Measurements from ENCODE around the gene PLOD2. TPM values are rescaled to one million over a fixed set of nuclear protein-coding genes. Genes with fewer than 3 reads are reported as not detected.

PLOD2 gene
- total RNA-seq, 1 donor from 2014 or later, result 45.6 TPM

DNA sequence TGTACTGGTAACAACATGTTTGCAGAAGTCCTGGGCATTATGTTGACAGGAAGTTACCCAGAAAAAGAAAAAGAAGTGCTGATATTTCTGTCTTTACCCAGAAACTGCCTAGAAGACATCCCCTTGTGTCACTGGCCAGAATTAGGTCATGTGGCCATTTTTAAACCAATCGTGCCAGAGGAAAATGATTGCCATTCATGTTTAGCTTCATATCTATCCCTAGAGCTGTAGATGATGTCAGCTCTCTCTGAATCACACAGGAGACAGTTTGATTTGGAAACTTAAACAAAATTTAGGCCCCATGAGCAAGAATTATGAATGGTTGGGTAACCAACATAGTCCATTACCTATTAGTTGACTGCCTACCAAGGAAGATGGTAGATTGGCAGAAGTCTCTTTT is 8.9 kb upstream of the PLOD2 start:
- Mint-ChIP-seq H3K4me3 (ENCODE audit: unreplicated experiment) (no peak overlapping the region), H3K4me1 (ENCODE audit: low read depth, unreplicated experiment) (peaks cover 11% of the 10 kb centered on the region)
- TF ChIP-seq, protein P1, sequence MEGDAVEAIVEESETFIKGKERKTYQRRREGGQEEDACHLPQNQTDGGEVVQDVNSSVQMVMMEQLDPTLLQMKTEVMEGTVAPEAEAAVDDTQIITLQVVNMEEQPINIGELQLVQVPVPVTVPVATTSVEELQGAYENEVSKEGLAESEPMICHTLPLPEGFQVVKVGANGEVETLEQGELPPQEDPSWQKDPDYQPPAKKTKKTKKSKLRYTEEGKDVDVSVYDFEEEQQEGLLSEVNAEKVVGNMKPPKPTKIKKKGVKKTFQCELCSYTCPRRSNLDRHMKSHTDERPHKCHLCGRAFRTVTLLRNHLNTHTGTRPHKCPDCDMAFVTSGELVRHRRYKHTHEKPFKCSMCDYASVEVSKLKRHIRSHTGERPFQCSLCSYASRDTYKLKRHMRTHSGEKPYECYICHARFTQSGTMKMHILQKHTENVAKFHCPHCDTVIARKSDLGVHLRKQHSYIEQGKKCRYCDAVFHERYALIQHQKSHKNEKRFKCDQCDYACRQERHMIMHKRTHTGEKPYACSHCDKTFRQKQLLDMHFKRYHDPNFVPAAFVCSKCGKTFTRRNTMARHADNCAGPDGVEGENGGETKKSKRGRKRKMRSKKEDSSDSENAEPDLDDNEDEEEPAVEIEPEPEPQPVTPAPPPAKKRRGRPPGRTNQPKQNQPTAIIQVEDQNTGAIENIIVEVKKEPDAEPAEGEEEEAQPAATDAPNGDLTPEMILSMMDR (IDR thresholded peaks at IDR 0.05; ENCODE audit: partially characterized antibody, unreplicated experiment), result no peak

GRCh38 chr3:146166826-146167225 is 5.8 kb upstream of the PLOD2 start:
- TF ChIP-seq, protein P1 (IDR thresholded peaks at IDR 0.05; ENCODE audit: partially characterized antibody, unreplicated experiment), result no peak
- no peaks in the 10 kb centered on the region for H3K36me3 Mint-ChIP-seq (ENCODE audit: unreplicated experiment)
- H3K9me3 Mint-ChIP-seq (ENCODE audit: unreplicated experiment), result peaks cover 1% of the 10 kb centered on the region
- H3K27ac Mint-ChIP-seq (ENCODE audit: unreplicated experiment), result peak overlapping the region; percentile 24
- DNase-seq, result no peak
- H3K4me1 Mint-ChIP-seq (ENCODE audit: low read depth, unreplicated experiment), result peaks cover 16% of the 10 kb centered on the region
- no peaks in the 10 kb centered on the region for H3K27me3 Mint-ChIP-seq (ENCODE audit: unreplicated experiment)
- H3K4me3 Mint-ChIP-seq (ENCODE audit: unreplicated experiment), result no peak overlapping the region

More for the DNA sequence above, 8.9 kb upstream of the PLOD2 start:
- no peak overlapping the region for H3K27ac Mint-ChIP-seq (ENCODE audit: unreplicated experiment)
- no peaks in the 10 kb centered on the region for H3K27me3 Mint-ChIP-seq (ENCODE audit: unreplicated experiment)
- no peaks in the 10 kb centered on the region for H3K9me3 Mint-ChIP-seq (ENCODE audit: unreplicated experiment)
- no peak for DNase-seq
- H3K36me3 Mint-ChIP-seq (ENCODE audit: unreplicated experiment), result no peaks in the 10 kb centered on the region

GRCh38 chr3:146166415-146166821 is 5.4 kb upstream of the PLOD2 start:
- Mint-ChIP-seq H3K27ac (ENCODE audit: unreplicated experiment) (no peak overlapping the region), H3K4me3 (ENCODE audit: unreplicated experiment) (no peak overlapping the region), H3K9me3 (ENCODE audit: unreplicated experiment) (peaks cover 4% of the 10 kb centered on the region), H3K4me1 (ENCODE audit: low read depth, unreplicated experiment) (peaks cover 19% of the 10 kb centered on the region), H3K27me3 (ENCODE audit: unreplicated experiment) (no peaks in the 10 kb centered on the region), H3K36me3 (ENCODE audit: unreplicated experiment) (no peaks in the 10 kb centered on the region)
- TF ChIP-seq, protein P1 (IDR thresholded peaks at IDR 0.05; ENCODE audit: partially characterized antibody, unreplicated experiment), result no peak
- no peak for DNase-seq

- Mint-ChIP-seq H3K27ac (ENCODE audit: unreplicated experiment) (no peak overlapping the region), H3K36me3 (ENCODE audit: unreplicated experiment) (no peaks in the 10 kb centered on the region), H3K9me3 (ENCODE audit: unreplicated experiment) (peaks cover 4% of the 10 kb centered on the region), H3K4me3 (ENCODE audit: unreplicated experiment) (no peak overlapping the region), H3K27me3 (ENCODE audit: unreplicated experiment) (no peaks in the 10 kb centered on the region), H3K4me1 (ENCODE audit: low read depth, unreplicated experiment) (peaks cover 19% of the 10 kb centered on the region)
- TF ChIP-seq, protein P1 (IDR thresholded peaks at IDR 0.05; ENCODE audit: partially characterized antibody, unreplicated experiment), result no peak
- DNase-seq, result no peak
Measured at GRCh38 chr3:146165877-146166276, 4.9 kb upstream of the PLOD2 start.

DNA sequence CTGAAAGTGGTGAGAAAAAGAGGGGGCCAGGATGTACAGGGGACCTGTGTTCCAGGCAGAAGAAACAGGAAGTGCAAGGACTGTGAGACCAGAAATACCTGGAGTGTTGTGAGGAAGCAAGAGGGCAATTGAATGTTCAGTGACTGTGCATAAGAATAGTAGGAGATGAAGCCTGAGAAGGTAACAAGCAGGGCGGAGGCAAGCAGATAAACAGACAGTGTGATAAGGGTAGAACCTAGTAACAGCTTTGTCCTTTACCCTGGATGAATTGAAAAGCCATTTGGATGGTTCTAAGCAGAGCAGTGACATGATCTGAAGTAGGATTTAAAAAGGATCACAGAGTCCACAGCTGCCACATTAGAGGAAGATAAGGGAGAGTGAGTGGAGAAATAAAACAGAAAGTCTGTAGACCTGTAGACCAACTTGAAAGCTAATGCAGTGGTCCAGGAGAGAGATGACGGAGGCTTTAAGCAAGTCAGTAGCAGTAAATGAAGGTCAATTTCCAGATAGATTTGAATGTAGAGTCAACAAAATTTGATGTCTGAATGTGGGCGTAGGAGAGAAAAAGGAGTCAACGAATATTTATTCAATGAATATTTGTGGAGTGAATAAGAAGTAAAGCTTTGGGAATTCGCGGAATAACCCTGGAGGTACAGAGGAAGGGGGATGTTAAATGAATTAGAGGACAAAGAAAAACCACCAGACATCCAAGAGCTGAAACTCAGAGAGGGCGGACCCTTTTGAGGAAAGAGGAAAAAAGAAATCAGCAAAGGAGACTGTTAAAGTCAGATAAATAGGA is 4.2 kb upstream of the PLOD2 start:
- no peak overlapping the region for H3K27ac Mint-ChIP-seq (ENCODE audit: unreplicated experiment)
- H3K27me3 Mint-ChIP-seq (ENCODE audit: unreplicated experiment), result no peaks in the 10 kb centered on the region
- H3K36me3 Mint-ChIP-seq (ENCODE audit: unreplicated experiment), result no peaks in the 10 kb centered on the region
- TF ChIP-seq, protein P1 (IDR thresholded peaks at IDR 0.05; ENCODE audit: partially characterized antibody, unreplicated experiment), result no peak
- H3K4me3 Mint-ChIP-seq (ENCODE audit: unreplicated experiment), result no peak overlapping the region
- no peak for DNase-seq
- peaks cover 19% of the 10 kb centered on the region for H3K4me1 Mint-ChIP-seq (ENCODE audit: low read depth, unreplicated experiment)
- H3K9me3 Mint-ChIP-seq (ENCODE audit: unreplicated experiment), result peaks cover 7% of the 10 kb centered on the region
